HG03045 (cell line): Measurements from ENCODE around the gene PLRG1.

ENCODE experiments used
- ATAC-seq: cut with Tn5 transposase; IDR thresholded peaks from one replicate; pipeline ENCODE4 v1.9.1; 2021; ENCODE audit warnings: mild to moderate bottlenecking, moderate library complexity; ENCODE audit not compliant: unreplicated experiment

PLRG1 gene

GRCh38 chr4:154526151-154526550, 24.0 kb downstream of the PLRG1 start:
- no peak for ATAC-seq

- ATAC-seq: no peak
Observed at GRCh38 chr4:154521607-154522006, 28.6 kb downstream of the PLRG1 start.

GRCh38 chr4:154519214-154519613, 31.0 kb downstream of the PLRG1 start:
- ATAC-seq: no peak

GRCh38 chr4:154517591-154517990, 32.6 kb downstream of the PLRG1 start:
- no peak for ATAC-seq

- ATAC-seq: no peak
Observed at GRCh38 chr4:154516318-154517029, 33.7 kb downstream of the PLRG1 start.

GRCh38 chr4:154511981-154512380, 38.2 kb downstream of the PLRG1 start:
- no peak for ATAC-seq

GRCh38 chr4:154511548-154511947, 38.7 kb downstream of the PLRG1 start:
- ATAC-seq: no peak

- no peak for ATAC-seq
Observed at GRCh38 chr4:154507156-154507555, 43.0 kb downstream of the PLRG1 start.

GRCh38 chr4:154506253-154506652, 43.9 kb downstream of the PLRG1 start:
- no peak for ATAC-seq

- ATAC-seq: no peak
Observed at GRCh38 chr4:154503598-154503997, 46.6 kb downstream of the PLRG1 start.

GRCh38 chr4:154502111-154502510, 48.1 kb downstream of the PLRG1 start:
- no peak for ATAC-seq

GRCh38 chr4:154497889-154498288, 52.3 kb downstream of the PLRG1 start:
- ATAC-seq: no peak

- no peak for ATAC-seq
Observed at GRCh38 chr4:154495867-154496266, 54.3 kb downstream of the PLRG1 start.

- no peak for ATAC-seq
Observed at GRCh38 chr4:154492288-154492687, 57.9 kb downstream of the PLRG1 start.

- ATAC-seq: peak; percentile 40
Observed at GRCh38 chr4:154491341-154492271, 58.6 kb downstream of the PLRG1 start, which contains the start of gene DCHS2. TSS of gene DCHS2 (minus strand) at chr4:154491799. CDS start at chr4:154491355, 444 bp downstream.

GRCh38 chr4:154490583-154491340, 59.4 kb downstream of the PLRG1 start:
- peak; percentile 72 for ATAC-seq

- no peak for ATAC-seq
Observed at GRCh38 chr4:154490234-154490582, 60.0 kb downstream of the PLRG1 start.

- no peak for ATAC-seq
Observed at GRCh38 chr4:154489558-154490233, 60.5 kb downstream of the PLRG1 start.

- no peak for ATAC-seq
Observed at GRCh38 chr4:154487145-154487544, 63.1 kb downstream of the PLRG1 start.

- ATAC-seq: peak; percentile 92
Observed at GRCh38 chr4:154485127-154485773, 65.0 kb downstream of the PLRG1 start.
